CMK (cell line): ENCODE measurements around the gene MRPL45.

Source experiments
- DNase-seq: peaks from one replicate; pipeline ENCODE4 v3.0.0-alpha.2; 2010; ENCODE audit warnings: low read depth

Gene MRPL45

DNA sequence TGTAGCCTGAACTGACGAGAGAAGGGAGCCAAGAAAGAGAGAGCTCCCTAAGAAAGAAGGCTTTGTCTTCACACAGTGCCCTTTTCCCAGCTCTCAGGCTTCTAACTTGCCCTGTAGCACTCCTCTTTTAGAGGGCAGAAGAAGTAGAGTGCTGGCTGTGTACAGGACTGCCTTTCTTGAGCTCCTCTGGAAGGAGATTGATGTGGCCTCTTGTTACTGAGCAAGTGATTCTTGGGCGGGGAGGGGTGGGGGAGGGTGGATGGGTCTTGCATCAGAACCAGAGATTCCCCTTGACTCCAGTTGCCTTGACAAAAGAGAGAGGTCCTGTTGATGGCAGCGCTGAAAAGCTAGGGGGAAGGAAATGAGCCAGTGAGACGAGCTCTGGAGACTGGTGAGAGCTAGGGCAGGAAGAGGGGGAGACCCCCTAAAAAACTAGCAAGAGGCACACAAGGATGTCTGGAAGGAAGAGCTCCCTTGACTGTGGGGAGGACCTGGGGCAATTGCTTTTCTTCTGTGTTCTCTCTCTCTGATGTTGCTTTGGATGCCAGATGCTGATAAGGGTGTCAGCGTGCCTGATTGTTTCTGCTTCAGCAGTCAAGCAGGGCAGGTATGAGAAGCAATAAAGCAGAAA lies 28.4 kb downstream of the MRPL45 start:
- no peak for DNase-seq

DNA sequence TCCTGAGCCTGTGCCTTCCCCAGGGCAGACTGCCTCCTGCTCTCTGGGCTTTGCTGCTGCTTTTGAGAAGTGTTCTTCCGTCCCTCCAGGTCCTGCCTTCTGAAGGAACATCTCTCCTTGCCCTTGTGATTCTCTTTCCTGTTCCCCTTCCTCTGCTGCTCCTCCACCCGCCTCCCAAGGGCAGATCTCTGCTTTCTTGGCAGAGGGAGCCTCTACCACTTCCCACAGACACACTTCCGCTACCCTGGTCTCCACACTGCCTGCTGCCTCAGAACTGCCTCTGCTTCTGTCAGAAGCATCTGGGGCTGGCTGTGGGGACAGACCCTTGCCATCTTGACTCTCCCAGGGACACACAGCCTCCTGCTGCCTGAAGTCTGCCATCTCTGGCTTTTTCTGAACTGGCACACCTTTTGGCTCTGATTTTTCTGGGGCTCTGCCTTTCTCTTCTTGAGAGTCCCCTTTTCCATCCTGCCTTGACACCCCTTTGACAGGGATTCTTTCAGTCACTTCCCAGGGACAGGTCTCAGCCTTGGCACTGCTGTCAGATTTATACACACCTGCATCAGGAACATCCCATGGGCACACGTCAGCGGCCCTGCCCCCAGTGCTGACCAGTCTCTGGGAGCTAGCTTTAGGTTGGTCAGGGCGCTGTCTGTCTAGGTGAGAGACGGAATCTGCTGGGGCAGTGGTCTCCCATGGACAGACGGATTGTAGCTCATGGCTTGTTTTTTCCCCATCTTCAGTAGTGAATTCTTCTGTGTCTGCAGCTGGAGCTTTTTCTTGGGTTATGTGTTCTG lies 30.2 kb downstream of the MRPL45 start:
- DNase-seq = no peak

DNA sequence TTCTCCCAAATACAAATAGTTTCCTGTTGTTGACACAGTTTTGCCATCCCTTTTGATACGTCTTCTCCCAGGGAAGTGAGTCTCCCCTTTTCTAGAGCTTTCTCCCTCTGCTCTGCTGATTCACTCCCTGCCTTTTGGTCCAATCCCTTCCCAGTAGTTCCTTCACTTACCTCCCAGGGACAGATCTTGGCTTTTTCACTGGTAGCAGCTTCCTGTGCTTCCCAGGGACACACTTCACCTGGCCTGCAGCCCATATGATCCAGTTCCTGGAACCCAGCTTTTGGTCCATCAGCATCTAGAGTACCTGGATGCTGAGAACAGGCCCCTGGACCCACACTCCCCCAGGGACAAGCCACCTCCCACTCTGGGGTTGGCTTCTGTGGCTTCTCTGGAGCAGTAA lies 31.0 kb downstream of the MRPL45 start:
- no peak for DNase-seq

DNA sequence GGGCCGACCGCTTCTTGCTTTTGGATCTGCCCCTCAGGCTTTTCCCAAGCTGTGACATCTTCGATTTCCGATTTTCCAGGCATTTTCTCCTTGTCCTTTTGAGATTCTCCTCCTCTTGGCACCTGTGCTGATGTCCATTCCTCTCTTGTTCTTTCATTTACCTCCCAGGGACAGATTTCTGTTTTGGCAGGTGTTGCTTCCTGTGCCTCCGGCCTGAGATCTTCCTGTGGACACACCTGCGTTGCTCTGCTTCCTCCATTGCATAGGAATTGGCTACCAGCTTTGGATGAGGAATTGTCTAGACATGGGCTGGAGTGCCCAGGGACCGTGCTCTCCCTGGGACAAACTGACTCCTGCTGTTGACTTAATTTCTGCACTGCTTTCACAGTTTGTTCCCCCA lies 31.7 kb downstream of the MRPL45 start:
- DNase-seq = no peak

DNA sequence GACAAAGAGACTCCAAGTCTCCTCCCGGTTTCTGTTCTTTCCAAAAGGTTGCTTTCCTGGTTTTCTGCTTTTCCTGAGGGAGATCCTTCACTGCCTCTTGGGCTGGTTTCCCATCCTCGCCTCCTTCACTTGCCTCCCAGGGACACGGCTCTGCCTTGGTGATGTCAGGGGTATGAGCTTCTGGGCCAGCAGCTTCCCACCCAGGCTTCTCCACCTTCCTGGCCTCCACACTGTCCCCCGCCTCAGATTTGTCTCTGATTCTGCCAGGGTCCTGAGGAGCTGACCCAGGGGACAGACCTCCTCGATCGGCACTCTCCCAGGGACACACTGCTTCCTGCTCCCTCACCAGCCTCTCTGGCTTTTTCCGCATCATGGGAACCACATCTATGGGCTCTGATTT lies 32.3 kb downstream of the MRPL45 start:
- no peak for DNase-seq

DNA sequence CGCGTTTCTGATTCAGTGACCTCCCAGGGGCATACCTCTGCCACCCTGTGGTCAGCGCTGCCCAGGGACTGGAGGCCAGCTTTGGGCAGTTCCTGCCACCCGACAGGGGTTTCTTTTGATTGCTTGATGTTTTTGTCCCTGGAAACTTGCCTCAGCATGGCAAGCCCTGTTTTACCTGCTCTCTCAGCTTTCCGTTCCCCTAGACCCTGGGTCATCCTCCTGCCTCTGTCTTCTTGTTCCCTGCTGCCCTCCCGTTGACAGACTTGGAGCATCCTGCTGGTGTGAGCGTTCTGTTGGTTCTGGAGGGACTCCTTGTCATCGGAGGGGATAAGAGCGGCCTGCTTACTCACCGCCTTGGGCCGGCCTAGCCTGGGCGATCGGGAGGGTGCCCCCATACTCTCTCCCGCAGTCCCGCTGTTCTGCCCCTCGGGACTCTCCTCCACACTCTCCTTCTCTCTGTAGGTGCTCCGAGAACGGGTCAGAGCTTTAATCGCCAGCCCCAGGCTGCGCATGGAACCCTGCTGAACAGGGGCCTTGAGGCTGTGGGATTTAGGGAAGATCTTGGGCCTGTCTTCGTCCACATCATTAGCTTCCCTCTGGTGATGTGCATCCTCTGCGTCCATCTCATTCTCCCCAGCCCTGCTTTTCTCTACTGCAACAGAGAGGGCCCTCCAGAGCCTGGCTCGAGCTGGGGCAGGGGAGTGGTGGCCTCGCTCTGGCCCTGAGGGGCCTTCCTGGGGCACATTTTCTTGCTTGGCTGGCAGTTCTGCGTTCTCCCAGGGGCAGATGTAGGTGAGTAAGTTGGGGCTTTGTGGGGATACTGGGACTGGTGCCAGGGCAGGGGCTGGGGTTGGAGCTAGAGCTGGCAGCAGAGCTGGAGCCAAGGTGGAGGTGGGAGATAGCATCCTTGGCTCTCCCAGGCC lies 33.1 kb downstream of the MRPL45 start:
- no peak for DNase-seq

DNA sequence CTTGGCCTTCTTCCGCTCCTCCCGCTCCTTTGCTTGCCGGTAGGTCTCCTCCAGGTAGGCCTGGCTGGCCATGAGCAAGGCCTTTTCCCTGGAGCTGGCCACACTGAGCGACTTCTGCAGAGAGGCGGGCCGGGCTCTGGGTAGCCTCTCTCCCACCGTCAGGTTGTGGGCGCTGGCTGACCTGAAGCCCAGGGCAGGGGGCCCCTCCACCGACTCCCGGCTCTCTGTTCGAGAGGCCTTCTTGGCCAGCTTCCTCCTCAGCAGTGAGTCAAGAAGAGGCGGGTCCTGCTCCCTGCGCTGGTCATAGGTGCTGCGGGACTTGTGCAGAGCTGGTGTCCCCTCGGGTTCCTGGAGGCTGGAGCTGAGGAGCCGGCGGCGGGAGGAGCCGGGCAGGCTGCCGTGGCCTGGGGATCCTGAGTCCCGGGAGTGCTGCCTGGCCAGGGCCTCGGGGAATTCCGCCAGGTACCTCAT lies 34.0 kb downstream of the MRPL45 start:
- DNase-seq = no peak

DNA sequence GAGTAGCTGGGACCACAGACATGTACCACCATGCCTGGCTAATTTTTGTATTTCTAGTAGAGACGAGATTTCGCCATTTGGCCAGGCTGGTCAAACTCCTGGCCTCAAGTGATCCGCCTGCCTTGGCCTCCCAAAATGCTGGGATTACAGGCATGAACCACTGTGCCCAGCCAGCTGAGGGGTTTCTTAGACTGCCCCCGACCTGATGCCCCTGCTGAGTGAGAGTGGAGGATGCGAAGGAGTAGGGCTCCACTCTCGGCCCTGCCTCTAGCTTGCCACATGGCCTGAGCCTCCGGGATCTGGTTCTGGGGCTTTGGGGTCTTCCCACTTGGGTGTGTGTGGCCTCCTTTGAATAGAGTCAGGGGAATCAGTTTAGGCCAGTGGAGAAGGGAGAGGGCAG lies 35.8 kb downstream of the MRPL45 start:
- DNase-seq = no peak

DNA sequence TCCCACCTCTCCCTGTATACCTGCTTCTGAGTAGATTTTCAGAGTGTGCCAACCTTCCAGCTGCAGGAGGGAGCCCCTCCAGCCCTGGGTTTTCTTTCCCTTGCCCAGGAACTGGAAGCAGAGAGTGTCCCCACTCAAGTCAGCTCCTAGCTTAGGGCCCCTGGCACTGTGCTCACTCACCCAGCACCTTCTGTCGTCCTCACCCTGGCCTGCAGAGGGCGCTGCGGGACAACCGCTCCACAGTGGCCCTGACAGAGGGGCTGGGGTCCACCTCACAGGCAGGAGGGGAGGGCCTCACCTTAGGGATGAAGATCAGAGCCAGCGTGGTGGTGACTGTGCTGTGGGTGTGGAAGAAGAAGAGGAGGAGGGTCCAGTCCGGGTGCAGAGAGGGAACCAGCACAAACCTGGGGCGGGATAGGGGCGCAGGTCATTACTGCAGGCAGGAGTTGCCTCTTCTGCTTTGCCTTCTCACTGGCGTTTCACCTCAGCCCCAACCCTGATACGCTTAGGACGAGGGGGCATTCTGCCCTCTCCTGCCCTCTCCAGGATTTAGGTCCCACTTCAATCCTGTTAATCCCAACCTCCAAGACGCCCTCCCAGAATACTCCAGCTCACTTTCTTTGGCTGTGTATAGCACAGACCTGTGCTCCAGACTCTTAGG lies 36.8 kb downstream of the MRPL45 start:
- no peak for DNase-seq

DNA sequence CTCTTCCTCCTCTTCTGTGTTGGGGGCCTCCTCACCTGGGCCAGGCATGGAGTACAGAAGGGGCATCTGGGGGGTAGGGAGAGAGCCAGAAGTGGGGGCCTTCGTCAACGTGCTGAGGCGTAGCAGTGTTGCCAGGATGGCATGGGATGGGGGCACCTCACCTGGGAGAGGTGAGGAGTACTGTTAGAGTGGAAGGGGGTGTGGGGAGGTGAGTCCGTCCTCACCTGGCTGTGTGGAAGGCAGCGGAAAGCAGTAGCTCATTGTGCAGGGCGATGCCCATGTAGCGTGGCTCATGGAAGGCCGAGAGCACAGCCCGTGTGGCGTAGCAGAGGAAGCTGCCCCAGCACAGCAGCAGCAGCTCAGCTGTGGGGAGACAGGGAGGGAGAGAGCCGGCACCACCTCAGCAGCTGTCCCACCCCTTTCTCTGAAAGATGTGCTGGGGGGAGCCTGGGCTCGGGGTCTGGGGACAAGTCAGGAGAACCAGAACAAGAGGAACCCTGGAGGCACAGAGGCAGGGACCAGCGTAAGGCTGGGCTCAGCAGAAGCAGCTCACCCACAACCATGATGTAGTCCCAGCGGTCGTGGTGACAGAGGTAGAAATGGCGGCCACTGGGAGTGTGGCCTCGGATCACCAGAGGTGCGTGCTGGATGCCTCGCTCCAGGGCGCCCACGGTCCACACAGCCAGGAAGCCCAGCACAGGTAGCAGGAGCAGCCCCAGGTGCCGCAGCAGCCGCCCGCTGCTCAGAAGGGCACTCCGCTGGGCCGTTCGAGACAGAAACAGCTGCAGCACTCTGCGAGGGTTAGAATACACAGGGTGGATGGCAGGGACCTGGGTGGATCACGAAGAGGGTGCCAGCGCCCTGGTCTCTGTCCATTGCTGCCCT lies 37.8 kb downstream of the MRPL45 start:
- DNase-seq = no peak

DNA sequence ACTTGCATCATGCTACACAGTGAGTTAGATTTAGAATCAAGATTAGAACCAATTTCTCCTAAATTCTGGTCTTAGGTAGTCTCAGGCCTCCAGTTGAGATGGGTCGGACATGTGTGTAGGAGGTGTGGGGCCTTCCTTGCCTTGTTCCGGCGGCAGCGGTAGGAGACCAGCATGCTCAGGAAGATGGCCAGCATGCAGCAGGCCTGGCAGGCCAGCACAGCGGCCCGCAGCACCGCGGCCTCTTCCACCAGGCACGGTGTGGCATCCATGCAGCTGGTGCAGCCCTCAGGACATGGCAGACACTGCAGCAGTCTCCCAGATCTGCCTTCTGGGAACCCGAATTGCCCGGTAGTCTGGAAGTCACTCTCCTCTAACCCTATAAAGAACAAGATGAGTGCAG lies 39.9 kb downstream of the MRPL45 start:
- DNase-seq = no peak

DNA sequence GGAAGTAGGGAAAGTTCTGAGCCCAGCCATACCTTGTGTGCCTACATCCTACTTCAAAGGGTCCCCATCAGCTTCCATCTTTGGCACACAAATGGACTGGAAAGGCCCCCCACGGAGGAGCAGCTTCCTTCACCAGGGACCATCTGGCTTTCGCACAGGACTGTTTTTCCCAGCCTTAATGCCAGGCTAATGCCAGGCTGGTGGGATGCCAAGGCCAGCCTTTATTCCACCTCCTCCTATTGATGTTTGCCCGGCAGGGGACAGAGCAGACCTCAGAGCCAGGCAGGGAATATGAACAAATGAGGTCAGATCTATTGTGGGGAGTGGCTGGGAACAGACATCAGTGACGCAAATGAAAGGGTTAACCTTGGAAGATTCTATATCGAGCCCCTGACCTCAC lies 41.1 kb downstream of the MRPL45 start:
- DNase-seq = no peak

DNA sequence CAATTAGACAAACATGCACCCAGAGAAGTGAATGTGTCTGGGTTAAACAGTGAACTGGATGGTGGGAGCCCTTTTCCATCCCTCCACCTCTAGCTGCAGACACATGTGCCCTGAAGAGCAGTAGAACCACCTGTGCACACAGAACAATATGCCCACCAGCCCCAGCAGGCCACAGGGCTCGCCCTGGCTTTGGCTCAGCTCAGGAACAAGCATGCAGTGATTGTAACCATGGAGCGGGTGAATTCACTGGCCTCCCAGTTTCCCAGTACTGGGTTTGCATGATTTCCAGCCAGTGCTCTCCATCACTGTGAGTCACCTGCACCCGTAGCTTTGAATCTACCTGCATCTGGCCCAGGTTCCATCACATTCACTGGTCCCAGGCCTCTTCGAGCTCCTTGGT lies 41.6 kb downstream of the MRPL45 start:
- no peak for DNase-seq

DNA sequence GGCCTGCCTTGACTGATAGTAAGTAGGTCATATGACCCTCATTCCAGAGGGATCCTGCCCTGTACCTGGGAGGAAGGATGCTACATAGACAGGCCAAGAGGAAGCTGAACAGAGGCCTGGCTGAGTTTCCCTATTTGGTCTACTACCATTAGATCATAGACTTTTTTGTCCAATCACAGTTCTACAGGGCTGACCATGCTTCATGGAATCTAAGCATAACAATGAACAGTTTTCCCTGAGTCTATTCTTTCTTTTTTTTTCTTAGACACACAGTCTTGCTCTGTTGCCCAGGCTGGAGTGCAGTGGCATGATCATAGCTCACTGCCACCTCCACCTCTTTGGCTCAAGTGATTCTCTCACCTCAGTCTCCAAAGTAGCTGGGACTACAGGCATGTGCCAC lies 42.9 kb downstream of the MRPL45 start:
- no peak for DNase-seq

DNA sequence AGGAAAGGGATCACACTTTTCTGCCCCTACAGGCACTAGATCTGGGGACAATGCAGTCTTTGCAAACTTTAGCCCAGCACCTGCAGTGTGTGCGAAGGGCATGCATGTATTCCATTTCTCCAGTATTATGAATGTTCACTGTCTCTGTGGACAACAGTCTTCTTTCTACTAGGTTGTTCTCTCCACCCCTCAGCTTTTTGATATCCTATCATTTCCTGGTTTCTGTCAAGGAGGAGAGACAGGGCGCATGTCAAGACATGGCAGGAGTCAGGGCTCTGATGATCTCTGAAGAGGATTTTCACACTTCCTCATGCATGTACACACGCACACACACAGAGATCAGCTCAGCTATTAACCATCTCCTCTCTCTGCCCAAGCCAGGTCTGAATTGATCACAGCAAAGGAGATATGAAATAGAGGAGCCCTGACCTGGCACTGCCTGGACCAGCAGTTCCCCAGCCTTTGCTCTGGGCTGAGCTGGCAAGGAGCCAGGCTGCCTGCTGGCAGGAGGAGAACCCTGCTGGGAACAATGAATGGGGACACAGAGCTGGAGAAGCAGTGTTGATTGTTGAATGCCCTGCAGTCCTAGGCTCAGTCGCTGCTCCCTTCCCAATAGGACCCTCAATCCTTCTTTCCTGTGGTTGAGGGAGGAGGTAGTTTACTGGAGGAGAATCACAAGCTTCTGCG lies 44.2 kb downstream of the MRPL45 start:
- no peak for DNase-seq

DNA sequence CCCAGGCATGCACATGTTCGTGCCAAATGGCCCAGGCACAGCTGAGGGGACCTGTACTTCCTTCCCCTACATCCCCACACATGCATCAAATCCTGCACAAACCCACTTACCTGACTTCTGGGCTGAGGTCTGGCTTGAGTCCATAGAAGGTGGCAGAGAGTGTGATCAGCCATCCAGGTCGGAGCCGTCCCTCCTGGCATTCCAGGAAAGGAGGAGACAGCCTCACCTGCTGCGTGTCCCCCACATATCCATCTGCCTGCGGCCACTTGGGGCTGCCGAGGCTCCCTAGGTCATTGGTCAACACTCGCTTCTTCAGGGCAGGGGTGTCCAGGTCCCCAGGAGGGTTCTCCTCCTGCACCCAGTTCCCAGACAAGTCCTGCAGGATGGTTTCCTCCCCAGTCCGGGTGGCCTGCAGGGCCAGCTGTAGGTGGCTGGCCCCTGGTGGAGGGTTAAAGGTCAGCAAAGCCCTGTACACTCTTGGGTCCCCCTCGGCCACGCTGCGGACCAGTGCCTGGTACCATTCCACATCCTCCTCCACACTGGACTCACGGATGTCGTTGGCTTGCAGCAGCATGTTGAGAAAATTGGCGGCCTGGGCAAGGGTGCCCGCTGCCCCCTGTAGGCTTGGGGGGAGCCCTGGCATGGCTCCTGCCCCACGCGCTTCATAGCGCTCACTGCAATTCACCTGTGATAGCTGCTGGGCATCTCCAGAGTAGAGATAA lies 46.1 kb downstream of the MRPL45 start:
- DNase-seq = no peak

DNA sequence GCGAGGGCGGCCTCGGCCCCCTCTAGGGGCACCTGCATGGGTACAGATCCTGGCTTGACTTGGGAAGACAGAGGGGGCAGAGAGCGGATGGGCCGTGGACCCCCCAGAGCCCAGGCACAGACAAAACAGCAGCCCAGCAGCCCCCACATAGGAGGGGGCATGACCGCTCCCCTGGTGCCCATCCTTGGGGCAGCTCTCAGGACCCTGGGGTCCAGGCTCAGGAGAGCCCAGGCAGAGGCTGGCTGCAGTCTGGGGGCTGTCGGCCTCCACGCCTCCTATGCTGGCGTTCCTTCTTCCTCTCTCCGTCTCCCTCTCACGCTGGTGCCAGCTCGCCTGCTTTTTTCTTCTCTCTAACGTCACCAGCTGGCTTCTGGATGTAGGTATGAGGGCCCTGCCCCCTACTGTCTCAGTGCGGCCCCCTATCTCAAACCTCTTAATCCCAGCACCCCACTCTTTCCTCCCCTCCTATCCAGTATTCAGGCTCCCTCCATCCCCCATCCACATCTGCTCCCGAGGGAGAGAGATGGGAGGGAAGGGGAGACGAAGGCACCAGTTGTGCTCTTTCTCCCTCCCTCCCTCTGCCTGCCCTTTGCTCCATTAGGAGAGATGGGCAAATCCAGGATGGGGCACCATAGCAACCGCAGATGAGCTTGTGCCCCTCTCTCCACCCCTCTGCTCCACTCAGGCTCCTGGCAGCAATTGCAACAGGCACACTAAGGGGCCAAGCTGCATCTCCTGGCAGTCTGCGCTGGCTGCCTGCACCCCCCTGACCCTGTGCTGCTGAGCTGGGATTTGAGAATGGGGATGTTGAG lies 46.8 kb downstream of the MRPL45 start, which contains the start of gene GPR179:
GPR179 (minus strand) TSS at position 349 of the 812 bp plus-strand sequence; CDS start at position 182, 167 bp downstream.
- no peak for DNase-seq

DNA sequence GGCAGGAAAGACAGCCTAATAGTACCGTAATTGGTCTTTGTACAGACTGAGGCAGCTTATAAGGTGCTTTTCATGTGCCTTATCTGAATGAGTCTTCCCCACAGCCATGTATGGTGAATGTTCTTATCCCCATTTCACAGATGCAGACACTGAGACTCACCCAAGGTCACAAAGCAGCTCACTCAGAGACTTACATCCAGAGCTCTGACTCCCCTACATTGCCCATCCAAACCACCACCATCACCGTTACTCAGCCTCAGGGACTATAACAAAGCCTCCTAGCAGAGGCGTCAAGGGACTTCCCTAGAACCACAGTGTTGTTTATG lies 47.4 kb downstream of the MRPL45 start:
- DNase-seq = no peak

DNA sequence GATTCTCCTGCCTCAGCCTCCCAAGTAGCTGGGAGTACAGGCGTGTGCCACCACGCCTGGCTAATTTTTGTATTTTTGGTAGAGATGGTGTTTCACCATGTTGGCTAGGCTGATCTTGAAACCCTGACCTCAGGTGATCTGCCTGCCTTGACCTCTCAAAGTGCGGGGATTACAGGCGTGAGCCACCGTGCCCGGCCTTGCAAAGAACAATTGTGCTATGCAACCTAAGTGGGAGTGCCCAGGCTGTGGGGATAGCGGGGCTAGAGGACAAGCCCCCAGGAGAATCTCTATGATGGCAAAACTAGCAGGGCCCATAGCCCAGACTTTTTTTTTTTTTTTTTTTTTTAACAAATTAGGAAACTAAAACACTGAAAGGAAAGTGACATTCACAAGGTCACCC lies 48.8 kb downstream of the MRPL45 start:
- DNase-seq = no peak
